ENCODE measurements around the gene KCNQ1.

- TF ChIP-seq CTCF (IDR thresholded peaks at IDR 0.05) (no peak), POLR2AphosphoS5 (IDR thresholded peaks at IDR 0.05) (no peak), POLR2A (IDR thresholded peaks at IDR 0.05) (no peak), EP300 (IDR thresholded peaks at IDR 0.05; ENCODE audit: low read depth) (no peak)
Observed at GRCh38 chr11:2569731-2570210, 125.0 kb downstream of the KCNQ1 start.
